Activated CD4-positive, alpha-beta T cell treated with anti-CD3 and anti-CD28 coated beads, Interleukin-2, Interleukin-4, amounts not matched to agents 100 ng/mL and 50 ng/mL, durations not matched to agents 16 hours and 8 hours (primary cell): ENCODE measurements around the gene PCP2.

Experiments
- DNase-seq: peaks from one replicate; pipeline ENCODE4 v3.0.0-alpha.2; 2020; ENCODE audit warnings: low spot score

The PCP2 gene

DNA sequence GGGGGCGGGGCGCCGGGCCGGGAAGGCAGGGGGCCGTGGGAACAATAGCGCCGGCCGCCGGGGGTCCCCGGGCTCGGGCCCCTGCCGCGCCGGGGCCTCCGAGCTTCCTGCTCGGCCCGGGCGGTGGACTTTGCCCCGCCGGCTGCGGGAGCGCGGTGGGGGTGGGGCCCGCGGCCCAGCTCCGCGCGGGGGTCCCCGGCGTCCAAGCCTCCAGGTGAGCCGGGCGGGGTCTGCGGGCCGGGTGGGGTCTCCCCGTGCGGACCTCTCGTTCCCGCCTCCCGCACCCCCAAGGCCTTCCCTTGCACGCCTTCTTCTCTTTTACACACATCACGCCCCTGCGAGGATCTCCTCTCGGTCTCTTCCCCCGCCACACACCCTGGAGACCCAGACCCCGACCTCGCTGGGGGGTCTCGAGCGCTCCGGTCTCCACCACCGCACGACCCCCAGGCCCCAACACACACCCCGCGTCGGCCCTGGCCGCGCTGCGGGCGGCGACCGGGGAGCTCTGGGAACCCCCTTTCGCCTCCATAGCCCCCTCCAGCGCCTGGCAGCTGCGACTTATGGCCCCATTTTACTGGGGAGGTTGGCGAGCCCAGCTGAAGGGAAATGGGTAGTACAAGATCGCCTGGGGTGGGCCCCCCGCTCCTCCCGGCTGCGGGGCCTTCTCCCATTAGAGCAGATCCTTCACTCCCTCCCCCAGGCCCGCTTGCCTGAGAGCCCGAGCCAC, 37.1 kb downstream of the PCP2 start:
- DNase-seq: no peak

DNA sequence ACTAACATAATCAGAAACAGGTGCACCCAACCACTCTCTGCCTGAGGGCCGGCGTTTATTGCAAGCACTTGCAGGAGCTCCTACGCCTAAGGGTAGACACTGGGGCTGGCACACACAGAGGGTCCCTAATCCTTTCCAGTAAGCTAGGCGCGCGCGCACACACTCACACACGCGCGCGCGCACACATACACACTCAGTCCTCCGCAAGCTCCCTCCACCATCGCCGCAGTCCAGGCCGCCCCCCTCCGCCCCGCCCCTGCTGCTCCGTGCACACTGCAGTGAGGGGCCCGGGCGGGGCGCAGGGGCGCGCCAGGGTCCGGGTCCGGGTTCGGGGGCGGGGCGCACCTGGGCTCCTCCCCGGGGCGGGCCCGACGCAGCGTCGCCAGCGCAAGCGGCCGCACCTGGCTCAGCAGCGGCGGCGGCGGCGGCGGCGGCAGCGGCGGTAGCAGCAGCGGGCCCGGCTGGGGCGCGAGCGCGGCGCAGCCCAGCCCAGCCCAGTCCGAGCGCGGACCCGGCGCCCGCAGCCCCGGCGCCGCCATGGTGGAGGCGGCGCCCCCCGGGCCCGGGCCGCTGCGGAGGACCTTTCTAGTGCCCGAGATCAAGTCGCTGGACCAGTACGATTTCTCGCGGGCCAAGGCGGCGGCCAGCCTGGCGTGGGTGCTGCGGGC, 37.9 kb downstream of the PCP2 start, which contains the start of gene CAMSAP3:
TSS of gene CAMSAP3 (plus strand) at position 398 of the 668 bp plus-strand sequence. CDS start at position 538, 140 bp downstream.
- peak; percentile 24 for DNase-seq

DNA sequence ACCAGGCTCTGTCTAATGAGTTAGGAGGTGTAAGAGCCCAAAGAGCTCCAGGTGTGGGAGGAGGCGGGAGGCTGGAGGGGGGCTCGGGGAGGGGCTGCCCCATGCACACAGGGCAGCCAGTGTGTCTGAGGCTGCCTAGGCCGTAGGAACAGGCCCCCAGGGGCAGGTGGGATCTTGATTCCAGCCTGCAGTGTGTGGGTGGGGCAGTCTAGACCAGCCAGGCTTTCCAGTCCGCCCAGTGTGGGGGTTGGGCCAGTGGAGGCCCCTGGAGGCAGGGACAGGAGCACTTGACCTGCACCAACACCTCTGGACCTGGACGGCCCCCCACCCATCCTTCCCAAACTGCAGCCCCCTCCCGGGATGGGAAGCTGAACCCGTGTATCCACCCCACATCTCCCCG, 43.3 kb downstream of the PCP2 start:
- DNase-seq: no peak

DNA sequence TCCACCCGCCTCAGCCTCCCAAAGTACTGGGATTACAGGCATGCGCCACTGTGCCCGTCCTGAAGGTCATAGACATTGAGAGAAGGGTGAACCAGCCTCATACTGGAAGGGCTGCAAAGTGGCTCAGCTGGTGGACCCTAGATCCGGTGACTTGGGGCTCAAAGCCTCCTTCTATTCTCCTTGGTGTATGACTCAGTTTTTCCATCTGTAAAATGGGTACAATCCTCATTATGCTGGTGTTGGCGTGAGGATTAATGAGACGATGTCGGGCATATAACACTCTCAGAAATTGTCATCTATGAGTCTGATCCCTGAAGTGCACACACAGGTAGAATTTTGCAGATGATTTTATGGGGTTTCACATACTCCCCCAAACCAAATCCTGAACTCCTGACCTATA, 43.7 kb downstream of the PCP2 start:
- DNase-seq: no peak

DNA sequence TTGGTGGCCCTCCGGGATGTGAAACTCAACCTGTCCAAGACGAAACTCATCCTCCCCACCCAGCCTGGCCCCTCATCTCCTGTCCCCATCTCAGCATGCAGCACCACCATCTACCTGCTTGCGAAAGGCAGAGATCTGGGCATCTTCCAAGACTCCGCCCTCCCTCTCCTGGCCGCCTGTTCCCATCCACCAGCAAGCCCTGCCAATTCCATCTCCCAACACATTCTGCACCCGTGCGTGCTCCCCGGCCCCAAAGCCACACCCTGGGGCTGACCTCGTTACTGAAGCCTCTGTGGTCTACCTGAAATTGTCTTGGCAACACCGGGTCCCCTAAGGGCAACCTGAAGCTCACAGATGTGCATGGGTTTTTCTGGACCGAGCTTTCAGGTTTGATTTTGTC, 51.1 kb downstream of the PCP2 start:
- DNase-seq: no peak
